Naive thymus-derived CD4-positive, alpha-beta T cell (primary cell): ENCODE results near the gene EPS8L1. TPM values are rescaled to one million over a fixed set of nuclear protein-coding genes. Genes with fewer than 3 reads are reported as not detected.

ENCODE experiments used
- ATAC-seq: fragments of 150-1000 bp; cut with Tn5 transposase; 2 replicates; pipeline ENCODE4 v1.10.0; 2021; ENCODE audit warnings: mild to moderate bottlenecking, moderate library complexity
- CTCF ChIA-PET: fragments of 350-600 bp; sonication (Branson Sonifier 250); formaldehyde crosslinking; loops from one replicate; lab custom pipeline; 2021; ENCODE audit warnings: antibody characterized with exemption; lab: Charles Lee
- POLR2A ChIA-PET: fragments of 350-600 bp; sonication (Branson Sonifier 250); formaldehyde crosslinking; loops from one replicate; lab custom pipeline; 2021; ENCODE audit warnings: antibody characterized with exemption, inconsistent platforms; lab: Charles Lee
- DNase-seq, 9 donors: peaks; one replicate each; pipeline versions ENCODE4 v3.0.0 to v3.0.0-alpha.2; 2020 to 2022; ENCODE audit warnings: mixed read lengths in 1 of 9
- H3K27ac ChIP-seq: one replicate; pipeline ENCODE4 v1.7.0; 2013; ENCODE audit warnings: mild to moderate bottlenecking, low read depth, low read length, moderate library complexity
- H3K27me3 ChIP-seq, 2 donors: one replicate each; pipeline ENCODE4 v1.7.0; 2013; ENCODE audit warnings: low read length in 2 of 2, mild to moderate bottlenecking in 2 of 2, moderate library complexity in 2 of 2; ENCODE audit not compliant: control insufficient read depth in 2 of 2, insufficient read depth in 2 of 2
- H3K36me3 ChIP-seq, 3 experiments: 1 replicate in 2 of 3; 2 replicates in 1 of 3; pipeline ENCODE4 v1.7.0; 2013; ENCODE audit warnings: low read length in 3 of 3, mild to moderate bottlenecking in 3 of 3, moderate library complexity in 1 of 3; ENCODE audit not compliant: insufficient read depth in 3 of 3, control insufficient read depth in 2 of 3
- H3K4me1 ChIP-seq, 2 donors: one replicate each; pipeline ENCODE4 v1.7.0; 2013; ENCODE audit warnings: low read length in 2 of 2, mild to moderate bottlenecking in 2 of 2, moderate library complexity in 1 of 2; ENCODE audit not compliant: control insufficient read depth in 2 of 2, insufficient read depth in 2 of 2
- H3K4me3 ChIP-seq: 2 replicates; pipeline ENCODE4 v1.7.0; 2013; ENCODE audit warnings: mild to moderate bottlenecking, low read length
- H3K9me3 ChIP-seq, 3 experiments: 1 replicate in 2 of 3; 2 replicates in 1 of 3; pipeline ENCODE4 v1.7.0; 2013; ENCODE audit warnings: low read length in 3 of 3; ENCODE audit not compliant: control insufficient read depth in 2 of 3
- H3K27ac Mint-ChIP-seq, 9 donors: one replicate each; pipeline ENCODE4 v1.8.0; 2020 to 2022; ENCODE audit warnings: mixed read lengths in 9 of 9, mild to moderate bottlenecking in 8 of 9, moderate library complexity in 5 of 9, inconsistent platforms in 2 of 9
- H3K27me3 Mint-ChIP-seq, 5 donors: one replicate each; pipeline ENCODE4 v1.8.0; 2021 to 2022; ENCODE audit warnings: mixed read lengths in 5 of 5, mild to moderate bottlenecking in 1 of 5
- H3K36me3 Mint-ChIP-seq, 5 donors: one replicate each; pipeline ENCODE4 v1.8.0; 2020 to 2022; ENCODE audit warnings: mixed read lengths in 5 of 5, mild to moderate bottlenecking in 3 of 5, inconsistent platforms in 1 of 5
- H3K4me1 Mint-ChIP-seq, 7 donors: one replicate each; pipeline ENCODE4 v1.8.0; 2020 to 2022; ENCODE audit warnings: mixed read lengths in 7 of 7, mild to moderate bottlenecking in 3 of 7, inconsistent platforms in 1 of 7
- H3K4me3 Mint-ChIP-seq, 10 donors: one replicate each; pipeline ENCODE4 v1.8.0; 2020 to 2022; ENCODE audit warnings: mild to moderate bottlenecking in 10 of 10, mixed read lengths in 10 of 10, moderate library complexity in 6 of 10, inconsistent platforms in 2 of 10
- H3K9me3 Mint-ChIP-seq, 11 donors: one replicate each; pipeline ENCODE4 v1.8.0; 2020 to 2022; ENCODE audit warnings: mixed read lengths in 11 of 11, mild to moderate bottlenecking in 4 of 11, inconsistent platforms in 1 of 11, moderate library complexity in 1 of 11
- intact Hi-C, 2 donors: fragments of 100-400 bp; cut with micrococcal nuclease; formaldehyde crosslinking; loops; one replicate each; pipeline ENCODE4 v1.15.1; 2023
- polyA plus RNA-seq, 2 donors: library from polyadenylated mRNA; unstranded; fragments of 300-500 nt; fragmentation: Illumina TruSeq; gene quantifications; one replicate each; pipeline ENCODE4 v1.2.3, GENCODE V29; 2021
- total RNA-seq, 6 experiments: library from RNA in 5 of 6; stranded (reverse) in 5 of 6; gene quantifications; 1 replicate in 5 of 6; 2 replicates in 1 of 6; pipeline ENCODE4 v1.2.3 and lab custom pipeline; 2021 to 2026

EPS8L1 gene
- total and polyA plus RNA-seq, 7 experiments from 2014 or later, result 0.09 to 6.8 (median 2.0) TPM; not detected in 1

DNA sequence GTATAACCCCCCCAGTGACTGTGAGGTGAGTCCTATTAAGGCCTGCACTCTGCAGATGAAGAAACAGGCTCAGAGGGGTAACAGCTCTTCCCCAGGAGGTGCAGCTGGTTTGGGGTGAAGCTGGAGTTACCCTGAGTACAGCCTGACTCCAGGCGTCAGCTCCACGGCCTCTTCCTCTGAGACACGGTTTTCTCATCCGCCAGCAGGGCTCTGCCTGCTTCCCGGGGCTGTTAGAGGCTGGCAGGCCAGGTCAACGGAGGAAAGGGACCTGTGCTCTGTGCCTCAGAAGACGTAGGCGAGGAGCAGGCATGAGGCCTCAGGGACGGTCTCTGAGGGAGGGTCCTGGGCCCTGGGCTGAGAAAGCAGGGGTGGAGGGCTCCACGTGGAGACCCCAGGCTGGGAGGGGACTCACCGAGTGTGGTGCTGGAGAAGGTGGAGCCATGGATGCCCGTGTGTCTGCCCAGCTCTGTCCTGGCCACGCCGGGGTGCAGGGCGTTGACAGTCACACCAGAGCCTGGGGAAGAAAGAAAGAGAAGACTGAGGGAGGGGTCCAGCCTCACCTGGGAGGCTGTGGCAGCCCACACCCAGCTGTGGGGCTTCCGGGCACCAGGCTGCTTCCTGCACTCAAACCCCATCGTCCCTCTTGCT lies 28.6 kb upstream of the EPS8L1 start:
- intact Hi-C loops, result no loop called here
- no peak for ATAC-seq
- Histone ChIP-seq H3K27me3 (no peaks in the 10 kb centered on the region), H3K27ac (no peak overlapping the region), H3K9me3 (no peaks in the 10 kb centered on the region), H3K36me3 (peaks cover 0 to 75% (median 5%) of the 10 kb centered on the region in 3 experiments), H3K4me3 (no peak overlapping the region), H3K4me1 (peaks cover 4 to 7% of the 10 kb centered on the region in 2 donors)
- DNase-seq, result no peak
- CTCF ChIA-PET, result no interaction called here
- no peaks in the 10 kb centered on the region for H3K9me3 Mint-ChIP-seq
- H3K27ac Mint-ChIP-seq, result no peak overlapping the region
- peaks cover 4 to 36% (median 9%) of the 10 kb centered on the region in 5 donors for H3K36me3 Mint-ChIP-seq
- no peak overlapping the region for H3K4me3 Mint-ChIP-seq
- no peaks in the 10 kb centered on the region for H3K27me3 Mint-ChIP-seq
- POLR2A ChIA-PET, result interaction anchor here (0.6 kb wide), 1 partner anchor 61 kb away, joined by 3 read pairs; no protein-coding TSS in a partner anchor
- H3K4me1 Mint-ChIP-seq, result peaks cover 7 to 17% (median 9%) of the 10 kb centered on the region in 7 donors

DNA sequence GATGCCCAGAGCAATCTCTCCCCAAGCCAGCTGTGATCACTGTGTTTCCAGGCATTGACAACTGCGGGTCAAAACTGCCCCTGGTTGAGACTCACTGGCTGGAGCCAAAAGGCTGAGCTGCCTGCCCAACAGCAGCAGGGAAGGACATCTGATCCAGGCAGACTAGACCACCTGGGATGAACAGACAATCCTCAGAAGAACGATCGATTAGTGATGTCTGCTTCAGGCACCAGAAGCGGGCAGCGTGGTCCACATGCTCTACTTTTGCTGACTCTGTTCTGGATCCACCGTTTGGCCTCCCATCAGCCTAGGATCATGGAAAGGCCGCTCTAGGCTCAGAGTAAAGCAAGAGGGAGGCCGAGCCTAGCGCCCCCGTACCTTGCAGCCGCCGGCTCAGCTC lies 27.7 kb upstream of the EPS8L1 start:
- ChIA-PET POLR2A (no interaction called here), CTCF (no interaction called here)
- Mint-ChIP-seq H3K27ac (no peak overlapping the region), H3K9me3 (no peaks in the 10 kb centered on the region), H3K36me3 (peaks cover 4 to 41% (median 11%) of the 10 kb centered on the region in 5 donors), H3K27me3 (no peaks in the 10 kb centered on the region), H3K4me3 (no peak overlapping the region), H3K4me1 (peaks cover 0 to 9% (median under 1%) of the 10 kb centered on the region in 7 donors)
- Histone ChIP-seq H3K9me3 (no peaks in the 10 kb centered on the region), H3K27me3 (no peaks in the 10 kb centered on the region), H3K36me3 (peaks cover 0 to 73% (median 5%) of the 10 kb centered on the region in 3 experiments), H3K4me1 (no peaks in the 10 kb centered on the region), H3K27ac (no peak overlapping the region), H3K4me3 (no peak overlapping the region)
- DNase-seq (no peak), ATAC-seq (no peak)
- intact Hi-C loops, result no loop called here

DNA sequence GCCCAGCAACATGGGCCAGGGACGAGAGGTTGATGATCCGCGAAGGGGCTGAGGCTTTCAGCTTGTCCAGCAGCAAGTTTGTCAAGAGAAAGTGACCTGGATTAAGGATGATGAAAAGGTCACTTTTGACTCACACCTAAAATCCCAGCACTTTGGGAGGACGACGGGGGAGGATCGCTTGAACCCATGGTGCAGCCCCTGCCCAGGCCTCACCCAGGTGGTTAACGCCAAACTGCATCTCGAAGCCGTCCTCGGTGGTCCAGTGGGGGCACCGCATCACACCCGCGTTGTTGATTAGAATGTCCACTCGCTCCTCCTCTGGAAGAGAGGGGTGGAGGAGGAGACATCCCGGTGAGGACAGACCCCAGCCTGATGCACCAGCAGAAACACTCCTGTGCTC lies 27.2 kb upstream of the EPS8L1 start:
- Mint-ChIP-seq H3K27ac (no peak overlapping the region), H3K27me3 (no peaks in the 10 kb centered on the region), H3K4me1 (peaks cover 0 to 5% (median 0%) of the 10 kb centered on the region in 7 donors), H3K4me3 (no peak overlapping the region), H3K36me3 (peaks cover 4 to 45% (median 14%) of the 10 kb centered on the region in 5 donors), H3K9me3 (no peaks in the 10 kb centered on the region)
- DNase-seq (no peak), ATAC-seq (no peak)
- H3K27me3 ChIP-seq, result no peaks in the 10 kb centered on the region
- H3K9me3 ChIP-seq, result no peaks in the 10 kb centered on the region
- intact Hi-C loops, result no loop called here
- peaks cover 0 to 77% (median 5%) of the 10 kb centered on the region in 3 experiments for H3K36me3 ChIP-seq
- H3K4me3 ChIP-seq, result no peak overlapping the region
- H3K27ac ChIP-seq, result no peak overlapping the region
- no peaks in the 10 kb centered on the region for H3K4me1 ChIP-seq
- ChIA-PET CTCF (no interaction called here), POLR2A (no interaction called here)

DNA sequence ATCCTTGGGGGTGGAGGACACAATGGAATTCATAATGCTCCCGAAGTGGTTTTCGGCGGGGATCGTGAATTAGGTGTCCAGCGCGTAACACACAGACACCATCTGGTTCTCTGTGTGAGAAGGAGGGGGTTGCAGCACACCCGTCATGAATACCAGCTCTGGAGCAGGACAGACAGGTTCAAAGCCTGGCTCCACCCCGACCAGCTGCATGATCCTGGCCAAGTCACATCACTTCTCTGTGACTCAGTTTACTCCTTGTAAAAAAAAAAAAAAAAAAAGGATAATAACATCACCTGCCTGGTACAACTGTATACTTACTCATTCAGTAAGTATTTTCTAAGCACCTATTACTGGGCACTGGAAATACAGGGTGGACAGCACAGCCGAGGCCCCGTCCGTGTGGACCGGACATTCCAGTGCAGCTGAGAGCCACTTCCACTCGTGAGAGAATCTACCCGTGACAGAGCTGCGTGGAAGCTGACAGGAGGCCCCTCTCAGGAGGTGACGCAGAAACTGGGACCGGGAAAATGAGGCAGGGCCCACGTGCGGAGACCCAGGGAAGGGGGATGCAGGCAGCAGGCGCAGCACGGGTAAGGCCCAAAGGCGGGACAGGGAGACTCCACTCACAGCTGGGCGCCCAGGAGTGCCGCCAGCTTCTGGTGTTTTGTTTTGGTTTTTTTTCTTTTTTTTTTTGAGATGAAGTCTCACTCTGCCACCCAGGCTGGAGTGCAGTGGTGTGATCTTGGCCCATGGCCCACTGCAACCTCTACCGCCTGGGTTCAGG lies 24.7 kb upstream of the EPS8L1 start:
- no peaks in the 10 kb centered on the region for H3K9me3 Mint-ChIP-seq
- H3K27ac Mint-ChIP-seq, result no peak overlapping the region
- CTCF ChIA-PET, result interaction anchor here (0.6 kb wide), 1 partner anchor 66 kb away, joined by 4 read pairs; no protein-coding TSS in a partner anchor
- H3K4me3 ChIP-seq, result no peak overlapping the region
- no peak overlapping the region for H3K27ac ChIP-seq
- peaks cover 0 to 4% (median 0%) of the 10 kb centered on the region in 7 donors for H3K4me1 Mint-ChIP-seq
- no peaks in the 10 kb centered on the region for H3K27me3 ChIP-seq
- DNase-seq (no peak), ATAC-seq (no peak)
- no peaks in the 10 kb centered on the region for H3K4me1 ChIP-seq
- peaks cover 4 to 44% (median 15%) of the 10 kb centered on the region in 5 donors for H3K36me3 Mint-ChIP-seq
- intact Hi-C loops, result no loop called here
- no peaks in the 10 kb centered on the region for H3K9me3 ChIP-seq
- H3K27me3 Mint-ChIP-seq, result no peaks in the 10 kb centered on the region
- peaks cover 0 to 75% (median 5%) of the 10 kb centered on the region in 3 experiments for H3K36me3 ChIP-seq
- H3K4me3 Mint-ChIP-seq, result no peak overlapping the region
- POLR2A ChIA-PET, result interaction anchor here (0.6 kb wide), 1 partner anchor 597 kb away, joined by 3 read pairs; no protein-coding TSS in a partner anchor

DNA sequence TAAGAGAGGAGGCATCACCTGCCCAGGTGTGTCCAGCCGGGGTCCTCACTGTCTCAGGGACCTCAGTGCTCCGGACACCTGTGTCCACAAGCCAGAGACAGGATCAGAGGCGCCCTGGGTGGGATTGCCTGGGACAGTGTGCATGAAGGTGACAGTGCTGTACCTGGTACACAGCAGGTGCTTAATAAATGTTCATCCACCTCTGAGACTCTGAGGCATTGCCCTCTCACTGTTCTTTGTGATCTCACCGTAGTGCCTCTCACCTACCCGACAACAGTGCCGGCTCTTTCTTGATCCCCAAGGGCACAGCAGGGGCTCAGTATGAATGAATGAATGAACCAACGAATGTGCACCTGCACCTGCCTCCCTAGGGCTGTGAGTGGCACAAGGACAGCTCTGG lies 21.9 kb upstream of the EPS8L1 start:
- peaks cover 5 to 72% (median 8%) of the 10 kb centered on the region in 3 experiments for H3K36me3 ChIP-seq
- ATAC-seq, result no peak

DNA sequence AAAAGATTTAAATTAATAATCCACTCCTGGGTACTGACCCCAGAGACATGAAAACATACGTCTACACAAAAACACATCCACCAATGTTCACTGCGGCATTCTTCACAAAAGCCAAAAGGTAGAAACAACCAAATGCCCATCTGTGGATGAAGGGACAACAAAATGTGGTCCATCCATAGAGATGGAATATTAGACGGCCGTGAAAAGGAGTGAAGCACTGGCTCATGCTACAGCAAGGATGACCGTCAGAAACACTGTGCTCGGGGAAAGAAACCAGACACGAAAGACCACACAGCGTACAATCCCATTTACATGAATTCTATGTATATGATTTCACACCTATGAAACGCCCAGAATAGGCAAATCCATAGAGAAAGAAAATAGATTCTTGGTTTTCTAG lies 18.8 kb upstream of the EPS8L1 start:
- Histone ChIP-seq H3K27ac (no peak overlapping the region), H3K27me3 (no peaks in the 10 kb centered on the region), H3K4me1 (peaks cover under 1 to 4% of the 10 kb centered on the region in 2 donors), H3K4me3 (no peak overlapping the region), H3K9me3 (no peaks in the 10 kb centered on the region), H3K36me3 (peaks cover 5 to 52% (median 8%) of the 10 kb centered on the region in 3 experiments)
- peaks cover 7 to 47% (median 27%) of the 10 kb centered on the region in 5 donors for H3K36me3 Mint-ChIP-seq
- ATAC-seq (no peak), DNase-seq (no peak)
- POLR2A ChIA-PET, result no interaction called here
- H3K27me3 Mint-ChIP-seq, result no peaks in the 10 kb centered on the region
- H3K27ac Mint-ChIP-seq, result no peak overlapping the region
- no peaks in the 10 kb centered on the region for H3K9me3 Mint-ChIP-seq
- no peak overlapping the region for H3K4me3 Mint-ChIP-seq
- peaks cover 0 to 20% (median 14%) of the 10 kb centered on the region in 7 donors for H3K4me1 Mint-ChIP-seq
- CTCF ChIA-PET, result no interaction called here
- intact Hi-C loops, result no loop called here

More for the DNA sequence above, 21.9 kb upstream of the EPS8L1 start:
- no peak overlapping the region for H3K4me3 Mint-ChIP-seq
- POLR2A ChIA-PET, result no interaction called here
- peaks cover 0 to 7% (median 3%) of the 10 kb centered on the region in 7 donors for H3K4me1 Mint-ChIP-seq
- CTCF ChIA-PET, result no interaction called here
- intact Hi-C loops, result no loop called here
- H3K4me3 ChIP-seq, result no peak overlapping the region
- H3K27me3 Mint-ChIP-seq, result no peaks in the 10 kb centered on the region
- H3K27ac Mint-ChIP-seq, result no peak overlapping the region
- no peak for DNase-seq
- no peaks in the 10 kb centered on the region for H3K27me3 ChIP-seq
- H3K27ac ChIP-seq, result no peak overlapping the region
- no peaks in the 10 kb centered on the region for H3K9me3 ChIP-seq
- H3K4me1 ChIP-seq, result no peaks in the 10 kb centered on the region
- H3K36me3 Mint-ChIP-seq, result peaks cover 12 to 50% (median 28%) of the 10 kb centered on the region in 5 donors
- H3K9me3 Mint-ChIP-seq, result no peaks in the 10 kb centered on the region
